ENCODE data around the gene M6PR.
A peak's percentile ranks its signal among the peaks of the same experiment; 100 is the strongest.
"Not testable (repeated sequence)": the region's sequence is repeated elsewhere in the genome, so short reads cannot be mapped to it uniquely, and the experiment has no call there.

Gene M6PR

GRCh38 chr12:8914033-8914715, 35.3 kb downstream of the M6PR start, which contains the start of gene PHC1:
TSS of gene PHC1 (plus strand) at chr12:8914509. CDS start at chr12:8917678, 3,169 bp downstream.
- H3K4me1 ChIP-seq, H3K36me3 ChIP-seq, H3K27me3 ChIP-seq, H3K9me3 ChIP-seq: not testable (repeated sequence)
- TF ChIP-seq, protein P1, sequence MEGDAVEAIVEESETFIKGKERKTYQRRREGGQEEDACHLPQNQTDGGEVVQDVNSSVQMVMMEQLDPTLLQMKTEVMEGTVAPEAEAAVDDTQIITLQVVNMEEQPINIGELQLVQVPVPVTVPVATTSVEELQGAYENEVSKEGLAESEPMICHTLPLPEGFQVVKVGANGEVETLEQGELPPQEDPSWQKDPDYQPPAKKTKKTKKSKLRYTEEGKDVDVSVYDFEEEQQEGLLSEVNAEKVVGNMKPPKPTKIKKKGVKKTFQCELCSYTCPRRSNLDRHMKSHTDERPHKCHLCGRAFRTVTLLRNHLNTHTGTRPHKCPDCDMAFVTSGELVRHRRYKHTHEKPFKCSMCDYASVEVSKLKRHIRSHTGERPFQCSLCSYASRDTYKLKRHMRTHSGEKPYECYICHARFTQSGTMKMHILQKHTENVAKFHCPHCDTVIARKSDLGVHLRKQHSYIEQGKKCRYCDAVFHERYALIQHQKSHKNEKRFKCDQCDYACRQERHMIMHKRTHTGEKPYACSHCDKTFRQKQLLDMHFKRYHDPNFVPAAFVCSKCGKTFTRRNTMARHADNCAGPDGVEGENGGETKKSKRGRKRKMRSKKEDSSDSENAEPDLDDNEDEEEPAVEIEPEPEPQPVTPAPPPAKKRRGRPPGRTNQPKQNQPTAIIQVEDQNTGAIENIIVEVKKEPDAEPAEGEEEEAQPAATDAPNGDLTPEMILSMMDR (IDR thresholded peaks at IDR 0.05; ENCODE audit: low read depth, low read length) = peak; percentile 51
- H3K4me3 ChIP-seq (ENCODE audit: low read depth, low read length) = peak within 1 kb of the TSS; percentile 93
- DNase-seq = peak; percentile 89

GRCh38 chr12:8913702-8914032, 35.8 kb downstream of the M6PR start:
- no peak for DNase-seq
- Histone ChIP-seq H3K27me3 (no peaks in the 10 kb centered on the region), H3K4me1 (peaks cover 3% of the 10 kb centered on the region; the same call in 1 of the 2 replicates), H3K9me3 (no peaks in the 10 kb centered on the region), H3K4me3 (ENCODE audit: low read depth, low read length) (peak overlapping the region; percentile 89), H3K36me3 (no peaks in the 10 kb centered on the region)
- TF ChIP-seq, protein P1 (IDR thresholded peaks at IDR 0.05; ENCODE audit: low read depth, low read length) = no peak

DNA sequence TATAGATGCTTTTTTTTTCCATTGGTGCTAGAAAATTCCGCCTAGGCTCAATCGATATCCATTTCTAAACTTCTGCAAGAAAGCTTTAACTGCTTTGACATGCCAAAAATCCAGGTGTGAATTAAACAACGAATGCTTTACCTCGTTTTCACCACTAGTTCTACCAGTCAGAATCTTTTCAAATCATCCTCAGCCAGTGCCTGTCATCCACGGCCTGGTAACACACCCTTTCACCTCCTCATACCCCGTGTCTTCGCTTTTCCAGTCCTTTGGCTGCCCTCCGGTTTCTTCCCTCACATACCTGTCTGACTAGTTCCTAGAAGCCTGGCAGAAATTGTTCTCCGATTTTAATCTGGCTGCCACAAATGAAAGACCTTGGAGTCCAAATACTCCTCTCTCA, 36.5 kb downstream of the M6PR start:
- Histone ChIP-seq H3K4me1 (peaks cover 3% of the 10 kb centered on the region; the same call in 1 of the 2 replicates), H3K27me3 (no peaks in the 10 kb centered on the region), H3K4me3 (ENCODE audit: low read depth, low read length) (no peak overlapping the region), H3K36me3 (no peaks in the 10 kb centered on the region), H3K9me3 (no peaks in the 10 kb centered on the region)
- TF ChIP-seq, protein P1 (IDR thresholded peaks at IDR 0.05; ENCODE audit: low read depth, low read length) = peak; percentile 12; the same call in 1 of the 2 replicates
- no peak for DNase-seq

- H3K27me3 ChIP-seq = no peaks in the 10 kb centered on the region
- TF ChIP-seq, protein P1 (IDR thresholded peaks at IDR 0.05; ENCODE audit: low read depth, low read length) = no peak
- H3K36me3 ChIP-seq = no peaks in the 10 kb centered on the region
- no peak for DNase-seq
- no peaks in the 10 kb centered on the region for H3K4me1 ChIP-seq
- no peak overlapping the region for H3K4me3 ChIP-seq (ENCODE audit: low read depth, low read length)
- no peaks in the 10 kb centered on the region for H3K9me3 ChIP-seq
These were observed 37.7 kb downstream of the M6PR start for GRCh38 chr12:8911606-8912268.

DNA sequence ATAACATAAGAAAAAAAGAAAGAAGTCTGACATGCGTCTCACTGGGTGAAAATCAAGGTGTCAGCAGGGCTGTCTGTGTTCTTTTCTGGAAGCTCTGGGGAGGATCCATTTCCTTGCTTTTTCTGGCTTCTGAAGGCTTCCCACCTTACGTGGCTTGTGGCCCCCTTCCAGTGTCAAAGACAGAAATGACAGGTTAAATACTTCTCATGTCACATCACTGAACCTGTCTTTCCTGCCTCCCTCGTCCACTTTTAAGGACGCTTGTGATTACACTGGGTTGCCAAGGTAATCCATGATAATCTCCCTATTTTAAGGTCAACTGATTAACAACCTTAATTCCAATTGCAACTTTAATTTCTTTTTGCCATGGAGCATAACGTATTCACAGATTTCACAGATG, 39.7 kb downstream of the M6PR start:
- Histone ChIP-seq H3K36me3 (no peaks in the 10 kb centered on the region), H3K27me3 (no peaks in the 10 kb centered on the region), H3K9me3 (no peaks in the 10 kb centered on the region), H3K4me1 (no peaks in the 10 kb centered on the region), H3K4me3 (ENCODE audit: low read depth, low read length) (no peak overlapping the region)
- DNase-seq = no peak
- TF ChIP-seq, protein P1 (IDR thresholded peaks at IDR 0.05; ENCODE audit: low read depth, low read length) = no peak

- H3K9me3 ChIP-seq = no peaks in the 10 kb centered on the region
- no peaks in the 10 kb centered on the region for H3K27me3 ChIP-seq
- H3K4me3 ChIP-seq (ENCODE audit: low read depth, low read length) = no peak overlapping the region
- H3K36me3 ChIP-seq = no peaks in the 10 kb centered on the region
- TF ChIP-seq, protein P1 (IDR thresholded peaks at IDR 0.05; ENCODE audit: low read depth, low read length) = no peak
- DNase-seq = no peak
- H3K4me1 ChIP-seq = no peaks in the 10 kb centered on the region
These were observed 41.9 kb downstream of the M6PR start for GRCh38 chr12:8907513-8907912.
